ENCODE data around the gene KLHL18. TPM values are rescaled to one million over a fixed set of nuclear protein-coding genes. Genes with fewer than 3 reads are reported as not detected.

The KLHL18 gene
- total RNA-seq, 1 donor from 2014 or later, result 29.1 TPM

DNA sequence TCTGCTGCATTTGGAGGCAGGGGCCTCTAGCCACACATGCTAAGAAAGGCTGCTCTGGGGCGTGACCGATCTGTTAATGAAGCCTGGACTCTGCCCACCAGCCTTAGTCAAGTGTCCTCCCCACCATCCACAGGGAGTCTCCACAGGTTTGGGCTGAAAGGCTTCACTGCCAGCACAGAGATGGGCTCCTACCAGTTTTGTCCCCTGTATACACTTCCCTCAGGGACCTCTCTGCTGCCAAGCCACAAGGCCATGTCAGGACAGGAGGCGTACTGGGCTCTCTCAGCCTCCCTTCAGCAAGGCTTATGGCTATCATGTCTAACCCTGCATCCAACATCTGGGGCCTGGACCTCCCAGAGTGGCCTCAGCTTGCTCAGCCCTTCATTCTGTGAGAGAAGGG is 23.6 kb upstream of the KLHL18 start:
- no peaks in the 10 kb centered on the region for H3K9me3 Mint-ChIP-seq
- no peaks in the 10 kb centered on the region for H3K4me1 Mint-ChIP-seq (ENCODE audit: unreplicated experiment)
- TF ChIP-seq, protein P1, sequence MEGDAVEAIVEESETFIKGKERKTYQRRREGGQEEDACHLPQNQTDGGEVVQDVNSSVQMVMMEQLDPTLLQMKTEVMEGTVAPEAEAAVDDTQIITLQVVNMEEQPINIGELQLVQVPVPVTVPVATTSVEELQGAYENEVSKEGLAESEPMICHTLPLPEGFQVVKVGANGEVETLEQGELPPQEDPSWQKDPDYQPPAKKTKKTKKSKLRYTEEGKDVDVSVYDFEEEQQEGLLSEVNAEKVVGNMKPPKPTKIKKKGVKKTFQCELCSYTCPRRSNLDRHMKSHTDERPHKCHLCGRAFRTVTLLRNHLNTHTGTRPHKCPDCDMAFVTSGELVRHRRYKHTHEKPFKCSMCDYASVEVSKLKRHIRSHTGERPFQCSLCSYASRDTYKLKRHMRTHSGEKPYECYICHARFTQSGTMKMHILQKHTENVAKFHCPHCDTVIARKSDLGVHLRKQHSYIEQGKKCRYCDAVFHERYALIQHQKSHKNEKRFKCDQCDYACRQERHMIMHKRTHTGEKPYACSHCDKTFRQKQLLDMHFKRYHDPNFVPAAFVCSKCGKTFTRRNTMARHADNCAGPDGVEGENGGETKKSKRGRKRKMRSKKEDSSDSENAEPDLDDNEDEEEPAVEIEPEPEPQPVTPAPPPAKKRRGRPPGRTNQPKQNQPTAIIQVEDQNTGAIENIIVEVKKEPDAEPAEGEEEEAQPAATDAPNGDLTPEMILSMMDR (conservative IDR thresholded peaks at IDR 0.05), result no peak
- H3K4me3 Mint-ChIP-seq, result no peak overlapping the region
- DNase-seq (ENCODE audit: extremely low spot score, unreplicated experiment), result no peak
- H3K27me3 Mint-ChIP-seq, result no peaks in the 10 kb centered on the region
- no peak overlapping the region for H3K27ac Mint-ChIP-seq
- H3K36me3 Mint-ChIP-seq, result no peaks in the 10 kb centered on the region

DNA sequence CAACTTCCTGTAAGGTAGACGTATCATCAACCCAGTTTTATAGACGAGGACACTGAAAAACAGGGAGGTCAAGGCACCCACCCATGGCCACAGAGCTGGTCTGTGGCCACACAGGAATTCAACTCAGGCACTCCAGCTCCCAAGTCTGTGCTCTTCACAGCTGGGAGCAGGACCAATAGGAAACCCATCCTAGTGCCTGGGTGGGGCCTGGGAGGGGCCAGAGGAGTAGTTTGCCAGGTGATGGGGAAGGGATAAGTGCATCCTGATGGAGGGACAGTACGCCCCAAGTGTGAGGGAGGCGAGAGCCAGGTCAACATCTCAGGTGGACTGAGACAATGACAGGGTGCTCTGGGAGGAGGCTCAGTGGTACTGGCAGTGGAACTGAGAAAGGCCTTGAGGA is 22.1 kb upstream of the KLHL18 start:
- no peaks in the 10 kb centered on the region for H3K27me3 Mint-ChIP-seq
- H3K4me1 Mint-ChIP-seq (ENCODE audit: unreplicated experiment), result no peaks in the 10 kb centered on the region
- peak overlapping the region; percentile 23 for H3K27ac Mint-ChIP-seq
- no peak overlapping the region for H3K4me3 Mint-ChIP-seq
- TF ChIP-seq, protein P1 (conservative IDR thresholded peaks at IDR 0.05), result no peak
- no peaks in the 10 kb centered on the region for H3K36me3 Mint-ChIP-seq
- H3K9me3 Mint-ChIP-seq, result no peaks in the 10 kb centered on the region
- no peak for DNase-seq (ENCODE audit: extremely low spot score, unreplicated experiment)

DNA sequence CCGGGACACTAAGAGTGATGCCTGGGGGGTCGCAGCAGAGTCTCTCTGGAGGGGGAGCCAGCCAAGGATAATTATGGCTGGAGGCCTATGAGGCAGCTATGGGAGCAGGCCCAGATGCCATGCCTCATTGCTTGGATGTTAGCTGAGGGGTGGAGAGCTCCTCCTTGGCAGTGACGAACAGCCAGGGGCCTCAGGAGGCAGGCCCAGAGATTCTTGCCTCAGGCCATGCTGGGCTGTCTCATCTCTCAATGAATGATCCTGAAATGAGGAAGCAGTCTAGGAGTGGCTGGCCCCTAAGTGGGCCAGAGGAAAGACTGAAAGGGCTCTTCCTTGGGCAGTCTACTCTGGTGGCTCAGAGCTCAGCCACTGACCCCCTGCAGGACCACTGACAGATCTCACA is 21.4 kb upstream of the KLHL18 start:
- no peaks in the 10 kb centered on the region for H3K9me3 Mint-ChIP-seq

DNA sequence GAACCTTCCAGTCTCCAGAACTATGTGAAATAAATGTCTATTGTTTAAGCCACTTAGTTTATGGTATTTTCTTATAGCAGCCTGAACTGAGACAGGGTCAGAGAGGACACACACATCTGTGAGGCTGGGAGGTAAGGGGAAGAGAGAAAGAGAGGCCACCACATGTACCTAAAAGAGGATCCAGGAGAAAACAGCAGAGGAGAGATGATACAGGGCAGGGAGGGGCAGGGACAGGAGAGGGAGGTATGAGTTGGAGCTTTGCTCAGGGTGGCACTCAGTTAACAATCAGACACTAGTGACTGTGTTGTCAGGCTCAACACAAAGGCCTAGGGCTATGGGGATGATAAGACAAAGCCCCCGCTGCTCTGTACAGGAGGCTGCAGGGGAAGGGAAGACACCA is 17.7 kb upstream of the KLHL18 start:
- no peaks in the 10 kb centered on the region for H3K9me3 Mint-ChIP-seq
- no peaks in the 10 kb centered on the region for H3K4me1 Mint-ChIP-seq (ENCODE audit: unreplicated experiment)
- H3K4me3 Mint-ChIP-seq, result no peak overlapping the region
- no peak for DNase-seq (ENCODE audit: extremely low spot score, unreplicated experiment)
- TF ChIP-seq, protein P1 (conservative IDR thresholded peaks at IDR 0.05), result no peak
- H3K27me3 Mint-ChIP-seq, result no peaks in the 10 kb centered on the region
- H3K36me3 Mint-ChIP-seq, result no peaks in the 10 kb centered on the region
- no peak overlapping the region for H3K27ac Mint-ChIP-seq

More for the DNA sequence above, 21.4 kb upstream of the KLHL18 start:
- no peaks in the 10 kb centered on the region for H3K36me3 Mint-ChIP-seq
- H3K4me3 Mint-ChIP-seq, result no peak overlapping the region
- no peak overlapping the region for H3K27ac Mint-ChIP-seq
- TF ChIP-seq, protein P1 (conservative IDR thresholded peaks at IDR 0.05), result no peak
- H3K4me1 Mint-ChIP-seq (ENCODE audit: unreplicated experiment), result no peaks in the 10 kb centered on the region
- DNase-seq (ENCODE audit: extremely low spot score, unreplicated experiment), result no peak
- H3K27me3 Mint-ChIP-seq, result no peaks in the 10 kb centered on the region

DNA sequence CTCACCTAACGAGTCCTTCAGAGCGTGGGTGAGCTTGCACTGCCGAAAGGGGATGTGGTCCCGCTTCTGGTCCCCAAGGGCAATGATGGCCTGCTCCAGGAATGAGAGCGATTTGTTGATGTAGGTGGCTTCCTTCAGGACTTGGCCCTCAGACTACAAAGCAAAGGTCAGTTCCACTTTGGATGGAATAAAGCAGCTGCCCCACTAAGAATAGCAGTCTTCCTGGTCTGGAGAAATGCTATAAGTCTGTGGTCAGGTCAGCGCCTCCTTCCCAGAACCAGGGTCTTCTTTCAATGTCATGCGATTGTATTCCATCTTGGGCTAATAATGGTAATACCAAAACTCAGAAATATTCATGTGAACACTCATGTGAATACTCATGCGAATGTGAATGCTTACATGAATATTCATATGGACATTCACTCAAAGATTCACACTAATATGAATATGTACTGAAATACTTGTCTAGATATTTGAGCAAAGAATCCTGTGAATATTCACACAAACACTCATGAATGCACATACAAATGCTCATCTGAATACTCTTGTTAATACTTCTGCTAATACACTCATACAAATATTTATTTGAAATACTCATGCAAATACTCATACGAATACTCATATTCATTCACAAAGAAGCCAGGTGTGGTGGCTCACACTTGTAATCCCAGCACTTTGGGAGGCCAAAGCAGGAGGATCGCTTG is 16.9 kb upstream of the KLHL18 start:
- H3K9me3 Mint-ChIP-seq, result no peaks in the 10 kb centered on the region
- no peaks in the 10 kb centered on the region for H3K4me1 Mint-ChIP-seq (ENCODE audit: unreplicated experiment)
- TF ChIP-seq, protein P1 (conservative IDR thresholded peaks at IDR 0.05), result no peak
- no peaks in the 10 kb centered on the region for H3K27me3 Mint-ChIP-seq
- DNase-seq (ENCODE audit: extremely low spot score, unreplicated experiment), result no peak
- H3K4me3 Mint-ChIP-seq, result no peak overlapping the region
- no peak overlapping the region for H3K27ac Mint-ChIP-seq
- H3K36me3 Mint-ChIP-seq, result no peaks in the 10 kb centered on the region
